Suprapubic skin (tissue), 4 donors: Measurements from ENCODE around the gene CREBRF. TPM values are rescaled to one million over a fixed set of nuclear protein-coding genes. Genes with fewer than 3 reads are reported as not detected.

Experiments used
- DNase-seq, 2 donors: peaks; one replicate each; pipeline ENCODE4 v3.0.0-alpha.2; 2019; ENCODE audit warnings: low spot score in 2 of 2
- H3K27ac ChIP-seq: fragments of 200-600 bp; sonication (generic); one replicate; pipeline ENCODE4 v1.5.1; 2019
- H3K27me3 ChIP-seq: fragments of 200-600 bp; sonication (generic); one replicate; pipeline ENCODE4 v1.5.1; 2019
- H3K36me3 ChIP-seq: fragments of 200-600 bp; sonication (generic); one replicate; pipeline ENCODE4 v1.5.1; 2019
- H3K4me1 ChIP-seq: fragments of 200-600 bp; sonication (generic); one replicate; pipeline ENCODE4 v1.5.1; 2019
- H3K4me3 ChIP-seq: fragments of 200-600 bp; sonication (generic); one replicate; pipeline ENCODE4 v1.5.1; 2019; ENCODE audit warnings: mild to moderate bottlenecking
- H3K9me3 ChIP-seq: fragments of 200-600 bp; sonication (generic); one replicate; pipeline ENCODE4 v1.5.1; 2019
- CTCF ChIP-seq, 2 donors: fragments of 200-600 bp in 1 of 2; fragments of 450-650 bp in 1 of 2; sonication (generic) in 1 of 2; IDR thresholded peaks; one replicate each; pipeline ENCODE4 v1.5.1; 2016 to 2019; ENCODE audit warnings: antibody characterized with exemption in 2 of 2, mild to moderate bottlenecking in 1 of 2, moderate library complexity in 1 of 2
- EP300 ChIP-seq: sonication (generic); formaldehyde crosslinking; IDR thresholded peaks from one replicate; pipeline ENCODE4 v1.6.1; 2017; ENCODE audit warnings: antibody characterized with exemption
- POLR2A ChIP-seq, 2 donors: fragments of 450-650 bp; IDR thresholded peaks; one replicate each; pipeline ENCODE4 v1.6.1; 2017; ENCODE audit warnings: antibody characterized with exemption in 2 of 2, mild to moderate bottlenecking in 2 of 2, moderate library complexity in 2 of 2
- POLR2AphosphoS5 ChIP-seq, 3 donors: sonication (generic); formaldehyde crosslinking; IDR thresholded peaks; one replicate each; pipeline ENCODE4 v1.6.1; 2017; ENCODE audit warnings: antibody characterized with exemption in 3 of 3
- WGBS: methylation state at CpG from one replicate; pipeline ENCODE4 v1.1.5; 2018; 5-methylcytosine and 5-hydroxymethylcytosine counted together
- total RNA-seq, 4 donors: library from RNA; depleted of rRNA; stranded (reverse); fragments of >200 nt; gene quantifications; one replicate each; pipeline ENCODE4 v1.1.0, GENCODE V29; 2016

CREBRF gene
- total RNA-seq, 4 donors from 2014 or later: 21.8 to 65.5 (median 28.5) TPM

- Histone ChIP-seq H3K36me3 (peaks cover under 1% of the 10 kb centered on the region), H3K4me3 (no peak overlapping the region), H3K4me1 (peaks cover 7% of the 10 kb centered on the region), H3K27me3 (no peaks in the 10 kb centered on the region), H3K9me3 (no peaks in the 10 kb centered on the region), H3K27ac (no peak overlapping the region)
- TF ChIP-seq POLR2A (IDR thresholded peaks at IDR 0.05): no peak
- no peak for TF ChIP-seq CTCF (IDR thresholded peaks at IDR 0.05)
- WGBS: 89% methylated on average over 3 of the region's 4 CpGs
- DNase-seq: no peak
Measured at GRCh38 chr5:173140769-173141168, 84.6 kb downstream of the CREBRF start.

GRCh38 chr5:173143567-173143966 lies 87.4 kb downstream of the CREBRF start:
- Histone ChIP-seq H3K27ac (no peak overlapping the region), H3K36me3 (peaks cover 12% of the 10 kb centered on the region), H3K4me1 (peaks cover 7% of the 10 kb centered on the region), H3K27me3 (no peaks in the 10 kb centered on the region), H3K9me3 (no peaks in the 10 kb centered on the region), H3K4me3 (no peak overlapping the region)
- no peak for DNase-seq
- WGBS: 91% methylated on average over 8 of the region's 8 CpGs
- no peak for TF ChIP-seq EP300
- no peak for TF ChIP-seq POLR2AphosphoS5 (IDR thresholded peaks at IDR 0.05)
- no peak for TF ChIP-seq POLR2A (IDR thresholded peaks at IDR 0.05)
- no peak for TF ChIP-seq CTCF (IDR thresholded peaks at IDR 0.05)

- Histone ChIP-seq H3K27ac (peak within 1 kb of the TSS; percentile 91), H3K9me3 (no peaks in the 10 kb centered on the region), H3K4me3 (peak within 1 kb of the TSS; percentile 95), H3K4me1 (peaks cover 7% of the 10 kb centered on the region), H3K27me3 (no peaks in the 10 kb centered on the region), H3K36me3 (peaks cover 21% of the 10 kb centered on the region)
- TF ChIP-seq POLR2A (IDR thresholded peaks at IDR 0.05) (no peak), CTCF (IDR thresholded peaks at IDR 0.05) (peak; percentile 86 to 87), POLR2AphosphoS5 (IDR thresholded peaks at IDR 0.05) (peak in 2 of 3 donors; percentile 90 to 95), EP300 (no peak)
- DNase-seq: peak; percentile 95 to 96
- under 1% methylated on average over 46 of the region's 48 CpGs for WGBS
Measured at GRCh38 chr5:173144200-173145176, 88.3 kb downstream of the CREBRF start, which contains the start of gene BNIP1. Gene BNIP1 (plus strand): TSS chr5:173144531. CDS start chr5:173144546, 15 bp downstream.

GRCh38 chr5:173148354-173148753 lies 92.2 kb downstream of the CREBRF start:
- TF ChIP-seq POLR2A (IDR thresholded peaks at IDR 0.05): no peak
- TF ChIP-seq CTCF (IDR thresholded peaks at IDR 0.05): no peak
- TF ChIP-seq EP300: no peak
- no peak for TF ChIP-seq POLR2AphosphoS5 (IDR thresholded peaks at IDR 0.05)
- 69% methylated on average over 2 of the region's 2 CpGs for WGBS

GRCh38 chr5:173152547-173152946 lies 96.4 kb downstream of the CREBRF start:
- H3K27ac ChIP-seq: no peak overlapping the region
- DNase-seq: no peak
- H3K4me3 ChIP-seq: no peak overlapping the region
- TF ChIP-seq CTCF (IDR thresholded peaks at IDR 0.05) (no peak), EP300 (no peak), POLR2A (IDR thresholded peaks at IDR 0.05) (no peak), POLR2AphosphoS5 (IDR thresholded peaks at IDR 0.05) (no peak)
- H3K27me3 ChIP-seq: no peaks in the 10 kb centered on the region
- H3K4me1 ChIP-seq: no peaks in the 10 kb centered on the region
- WGBS: 93% methylated on average over 5 of the region's 5 CpGs
- no peaks in the 10 kb centered on the region for H3K9me3 ChIP-seq
- H3K36me3 ChIP-seq: peaks cover 60% of the 10 kb centered on the region

More at GRCh38 chr5:173148354-173148753, 92.2 kb downstream of the CREBRF start:
- no peak overlapping the region for H3K4me3 ChIP-seq
- no peaks in the 10 kb centered on the region for H3K27me3 ChIP-seq
- H3K27ac ChIP-seq: no peak overlapping the region
- no peak for DNase-seq
- H3K4me1 ChIP-seq: peaks cover 7% of the 10 kb centered on the region
- H3K9me3 ChIP-seq: no peaks in the 10 kb centered on the region
- peaks cover 29% of the 10 kb centered on the region for H3K36me3 ChIP-seq
